ENCODE results near the gene RING1. TPM values are rescaled to one million over a fixed set of nuclear protein-coding genes. Genes with fewer than 3 reads are reported as not detected.

RING1 gene
- total and polyA plus RNA-seq, 2 experiments from 2014 or later: 25.6 to 32.5 TPM

GRCh38 chr6:33181141-33181540 is 27.2 kb upstream of the RING1 start:
- Histone ChIP-seq H3K9me2 (replicated peaks; ENCODE audit: insufficient read depth) (no peaks in the 10 kb centered on the region), H3K79me2 (no peaks in the 10 kb centered on the region), H3K4me2 (no peak overlapping the region), H2AFZ (no peak overlapping the region), H3K9me3 (ENCODE audit: low read depth) (no peaks in the 10 kb centered on the region), H3K4me1 (ENCODE audit: insufficient read depth) (no peaks in the 10 kb centered on the region), H3K36me3 (replicated peaks; ENCODE audit: insufficient read depth, low read depth) (no peaks in the 10 kb centered on the region), H3K27me3 (no peaks in the 10 kb centered on the region), H4K20me1 (ENCODE audit: insufficient read depth, poor library complexity, severe bottlenecking) (no peaks in the 10 kb centered on the region), H3K27ac (no peak overlapping the region), H3K4me3 (no peak overlapping the region)
- WGBS (ENCODE audit: low lambda C conversion rate, missing lambda C conversion rate): 82% methylated on average over 7 of the region's 7 CpGs
- DNase-seq (ENCODE audit: low spot score): no peak
- no peak for TF ChIP-seq EZH2phosphoT487 (IDR thresholded peaks at IDR 0.05; ENCODE audit: low read depth, severe bottlenecking, unreplicated experiment)
- TF ChIP-seq CTCF (IDR thresholded peaks at IDR 0.05; ENCODE audit: poor library complexity): no peak
- TF ChIP-seq EZH2 (IDR thresholded peaks at IDR 0.05; ENCODE audit: borderline replicate concordance): no peak

GRCh38 chr6:33183071-33183683 is 25.1 kb upstream of the RING1 start:
- WGBS (ENCODE audit: low lambda C conversion rate, missing lambda C conversion rate): 95% methylated on average over 5 of the region's 5 CpGs
- no peaks in the 10 kb centered on the region for H3K9me3 ChIP-seq (ENCODE audit: low read depth)
- no peaks in the 10 kb centered on the region for H3K27me3 ChIP-seq
- H3K9me2 ChIP-seq (replicated peaks; ENCODE audit: insufficient read depth): no peaks in the 10 kb centered on the region
- H4K20me1 ChIP-seq (ENCODE audit: insufficient read depth, poor library complexity, severe bottlenecking): no peaks in the 10 kb centered on the region
- no peaks in the 10 kb centered on the region for H3K79me2 ChIP-seq
- no peak overlapping the region for H3K27ac ChIP-seq
- no peak for DNase-seq (ENCODE audit: low spot score)
- TF ChIP-seq EZH2 (IDR thresholded peaks at IDR 0.05; ENCODE audit: borderline replicate concordance) (no peak), EZH2phosphoT487 (IDR thresholded peaks at IDR 0.05; ENCODE audit: low read depth, severe bottlenecking, unreplicated experiment) (no peak), CTCF (IDR thresholded peaks at IDR 0.05; ENCODE audit: poor library complexity) (no peak)
- no peak overlapping the region for H3K4me2 ChIP-seq
- H3K36me3 ChIP-seq (replicated peaks; ENCODE audit: insufficient read depth, low read depth): no peaks in the 10 kb centered on the region
- no peaks in the 10 kb centered on the region for H3K4me1 ChIP-seq (ENCODE audit: insufficient read depth)
- H3K4me3 ChIP-seq: no peak overlapping the region
- H2AFZ ChIP-seq: no peak overlapping the region

- DNase-seq (ENCODE audit: low spot score): no peak
- Histone ChIP-seq H3K4me1 (ENCODE audit: insufficient read depth) (no peaks in the 10 kb centered on the region), H3K4me2 (no peak overlapping the region), H3K4me3 (no peak overlapping the region), H2AFZ (no peak overlapping the region), H3K79me2 (no peaks in the 10 kb centered on the region), H3K27ac (no peak overlapping the region), H3K9me3 (ENCODE audit: low read depth) (no peaks in the 10 kb centered on the region), H3K9me2 (replicated peaks; ENCODE audit: insufficient read depth) (no peaks in the 10 kb centered on the region), H4K20me1 (ENCODE audit: insufficient read depth, poor library complexity, severe bottlenecking) (no peaks in the 10 kb centered on the region), H3K36me3 (replicated peaks; ENCODE audit: insufficient read depth, low read depth) (no peaks in the 10 kb centered on the region), H3K27me3 (no peaks in the 10 kb centered on the region)
- WGBS (ENCODE audit: low lambda C conversion rate, missing lambda C conversion rate): 83% methylated on average over 9 of the region's 9 CpGs
- TF ChIP-seq CTCF (IDR thresholded peaks at IDR 0.05; ENCODE audit: poor library complexity): no peak
- no peak for TF ChIP-seq EZH2 (IDR thresholded peaks at IDR 0.05; ENCODE audit: borderline replicate concordance)
- TF ChIP-seq EZH2phosphoT487 (IDR thresholded peaks at IDR 0.05; ENCODE audit: low read depth, severe bottlenecking, unreplicated experiment): no peak
These were observed 23.1 kb upstream of the RING1 start for GRCh38 chr6:33185190-33185589.
